Activated CD8-positive, alpha-beta T cell treated with anti-CD3 and anti-CD28 coated beads for 36 hours (primary cell): ENCODE measurements around the gene PTPN2. TPM values are rescaled to one million over a fixed set of nuclear protein-coding genes. Genes with fewer than 3 reads are reported as not detected.

Experiments
- ATAC-seq: fragments of 200-7000 bp; cut with Tn5 transposase; one replicate; pipeline ENCODE4 v1.10.0; 2021; ENCODE audit warnings: mild to moderate bottlenecking, moderate library complexity
- CTCF ChIA-PET: fragments of 350-600 bp; sonication (Branson Sonifier 250); formaldehyde crosslinking; loops from one replicate; lab custom pipeline; 2021; ENCODE audit warnings: antibody characterized with exemption; lab: Charles Lee
- POLR2A ChIA-PET: fragments of 350-600 bp; sonication (Branson Sonifier 250); formaldehyde crosslinking; loops from one replicate; lab custom pipeline; 2021; ENCODE audit warnings: antibody characterized with exemption; lab: Charles Lee
- DNase-seq: peaks from one replicate; pipeline ENCODE4 v3.0.0-alpha.2; 2020
- H3K27ac Mint-ChIP-seq: one replicate; pipeline ENCODE4 v1.8.0; 2021; ENCODE audit warnings: mild to moderate bottlenecking, mixed read lengths
- H3K27me3 Mint-ChIP-seq: one replicate; pipeline ENCODE4 v1.8.0; 2021; ENCODE audit warnings: mixed read lengths
- H3K36me3 Mint-ChIP-seq: one replicate; pipeline ENCODE4 v1.8.0; 2021; ENCODE audit warnings: low read depth, mixed read lengths
- H3K4me1 Mint-ChIP-seq: one replicate; pipeline ENCODE4 v1.8.0; 2021; ENCODE audit warnings: low read depth, mixed read lengths
- H3K4me3 Mint-ChIP-seq: one replicate; pipeline ENCODE4 v1.8.0; 2021; ENCODE audit warnings: mild to moderate bottlenecking, moderate library complexity, mixed read lengths
- H3K9me3 Mint-ChIP-seq: one replicate; pipeline ENCODE4 v1.8.0; 2021; ENCODE audit warnings: mixed read lengths
- intact Hi-C: fragments of 100-400 bp; cut with micrococcal nuclease; formaldehyde crosslinking; loops from one replicate; pipeline ENCODE4 v1.10.0; 2022
- total RNA-seq, 2 experiments: library from RNA; stranded (reverse); gene quantifications; one replicate each; pipeline ENCODE4 v1.2.3, GENCODE V29; 2021
- TF ChIP-seq, protein P1 (sequence below): fragments of 200-600 bp; IDR thresholded peaks from one replicate; pipeline ENCODE4 v1.8.0; 2022; ENCODE audit warnings: antibody characterized with exemption, mild to moderate bottlenecking

Gene PTPN2
- total RNA-seq, 2 experiments from 2014 or later: 50.8 to 55.8 TPM

GRCh38 chr18:12921178-12921577 lies 37.1 kb upstream of the PTPN2 start:
- Mint-ChIP-seq H3K36me3 (no peaks in the 10 kb centered on the region), H3K9me3 (no peaks in the 10 kb centered on the region), H3K27ac (peak overlapping the region; percentile 32), H3K4me3 (peak overlapping the region; percentile 20), H3K4me1 (peaks cover 12% of the 10 kb centered on the region), H3K27me3 (no peaks in the 10 kb centered on the region)
- peak; percentile 99 for ATAC-seq
- TF ChIP-seq, protein P1, sequence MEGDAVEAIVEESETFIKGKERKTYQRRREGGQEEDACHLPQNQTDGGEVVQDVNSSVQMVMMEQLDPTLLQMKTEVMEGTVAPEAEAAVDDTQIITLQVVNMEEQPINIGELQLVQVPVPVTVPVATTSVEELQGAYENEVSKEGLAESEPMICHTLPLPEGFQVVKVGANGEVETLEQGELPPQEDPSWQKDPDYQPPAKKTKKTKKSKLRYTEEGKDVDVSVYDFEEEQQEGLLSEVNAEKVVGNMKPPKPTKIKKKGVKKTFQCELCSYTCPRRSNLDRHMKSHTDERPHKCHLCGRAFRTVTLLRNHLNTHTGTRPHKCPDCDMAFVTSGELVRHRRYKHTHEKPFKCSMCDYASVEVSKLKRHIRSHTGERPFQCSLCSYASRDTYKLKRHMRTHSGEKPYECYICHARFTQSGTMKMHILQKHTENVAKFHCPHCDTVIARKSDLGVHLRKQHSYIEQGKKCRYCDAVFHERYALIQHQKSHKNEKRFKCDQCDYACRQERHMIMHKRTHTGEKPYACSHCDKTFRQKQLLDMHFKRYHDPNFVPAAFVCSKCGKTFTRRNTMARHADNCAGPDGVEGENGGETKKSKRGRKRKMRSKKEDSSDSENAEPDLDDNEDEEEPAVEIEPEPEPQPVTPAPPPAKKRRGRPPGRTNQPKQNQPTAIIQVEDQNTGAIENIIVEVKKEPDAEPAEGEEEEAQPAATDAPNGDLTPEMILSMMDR: no peak
- peak; percentile 70 for DNase-seq
- ChIA-PET CTCF (interaction anchor here (0.8 to 2.4 kb wide), 9 partner anchors 11 to 177 kb away, joined by 3 to 8 read pairs (median 4); no protein-coding TSS in a partner anchor), POLR2A (interaction anchor here (0.7 to 3.0 kb wide), 3 partner anchors 10 to 333 kb away, joined by 4 to 12 read pairs (median 10); partner anchors contain the start of gene PTPN2)
- intact Hi-C loops: no loop called here

- Mint-ChIP-seq H3K27ac (no peak overlapping the region), H3K4me3 (no peak overlapping the region)
- intact Hi-C loops: no loop called here
These were observed 28.1 kb upstream of the PTPN2 start for GRCh38 chr18:12911929-12912703.

DNA sequence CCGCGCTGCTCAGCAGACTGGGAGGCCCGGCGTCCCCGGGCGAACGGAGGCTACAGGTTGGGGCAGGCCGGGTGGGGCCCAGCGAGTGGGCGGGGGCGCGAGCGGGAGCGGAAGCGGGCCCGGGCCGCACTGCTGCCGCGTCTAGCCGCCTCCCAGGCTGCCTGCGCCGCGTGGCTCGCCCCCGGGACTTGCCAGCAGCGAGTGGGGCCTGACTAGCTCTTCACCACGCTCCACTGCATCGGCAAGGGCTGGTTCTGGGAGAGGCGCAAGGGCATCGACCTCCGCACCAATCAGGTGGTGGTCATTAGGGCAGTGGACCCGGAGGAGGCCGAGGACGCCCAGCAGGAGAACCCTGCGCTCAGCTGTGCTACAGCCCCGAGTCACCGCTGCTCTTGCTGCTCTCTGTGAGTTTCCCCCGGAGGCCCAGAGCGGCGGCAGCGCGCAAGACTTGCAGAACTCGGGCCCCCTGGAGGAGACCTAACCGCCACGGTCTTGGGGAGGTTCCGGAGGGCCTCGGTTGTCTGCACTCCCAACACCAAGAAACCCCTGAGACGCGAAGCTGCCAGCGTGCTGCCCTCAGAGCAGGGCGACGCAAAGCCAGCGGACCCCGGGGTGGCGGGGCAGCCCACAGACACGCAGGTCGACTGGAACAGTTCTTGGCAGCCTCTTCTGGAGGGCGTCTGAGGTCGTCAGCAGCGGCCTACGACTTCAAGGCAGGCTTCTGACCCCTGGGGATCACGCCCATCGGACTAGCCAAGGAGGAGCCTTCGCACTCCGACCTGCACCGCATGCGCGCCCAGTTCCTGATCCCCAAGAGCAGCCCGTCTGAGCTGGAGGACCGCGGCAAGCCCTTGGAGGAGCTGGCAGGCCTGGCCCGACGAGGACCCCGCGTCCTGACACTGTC lies 27.2 kb upstream of the PTPN2 start:
- peaks cover 14% of the 10 kb centered on the region for H3K36me3 Mint-ChIP-seq
- ATAC-seq (peak; percentile 94), DNase-seq (peak; percentile 78)
- ChIA-PET CTCF (interaction anchor here (0.8 to 2.4 kb wide), 5 partner anchors 10 to 192 kb away, joined by 3 to 13 read pairs (median 3); no protein-coding TSS in a partner anchor), POLR2A (interaction anchor here (0.7 to 1.9 kb wide), 2 partner anchors 10 to 26 kb away, joined by 3 to 12 read pairs; no protein-coding TSS in a partner anchor)
- no peaks in the 10 kb centered on the region for H3K27me3 Mint-ChIP-seq
- TF ChIP-seq, protein P1: no peak
- intact Hi-C loops: no loop called here
- peak overlapping the region; percentile 32 for H3K4me3 Mint-ChIP-seq
- H3K4me1 Mint-ChIP-seq: peaks cover 8% of the 10 kb centered on the region
- H3K27ac Mint-ChIP-seq: peak overlapping the region; percentile 57
- H3K9me3 Mint-ChIP-seq: peaks cover 13% of the 10 kb centered on the region

More at GRCh38 chr18:12911929-12912703, 28.1 kb upstream of the PTPN2 start:
- no peak for DNase-seq
- TF ChIP-seq, protein P1: no peak
- ChIA-PET POLR2A (interaction anchor here (0.8 to 1.9 kb wide), 2 partner anchors 9 to 10 kb away, joined by 3 to 12 read pairs; no protein-coding TSS in a partner anchor), CTCF (interaction anchor here (1.0 to 2.4 kb wide), 3 partner anchors 22 to 193 kb away, joined by 3 to 13 read pairs (median 4); no protein-coding TSS in a partner anchor)
- H3K36me3 Mint-ChIP-seq: peaks cover 14% of the 10 kb centered on the region
- peaks cover 13% of the 10 kb centered on the region for H3K9me3 Mint-ChIP-seq
- no peaks in the 10 kb centered on the region for H3K27me3 Mint-ChIP-seq
- ATAC-seq: no peak
- H3K4me1 Mint-ChIP-seq: peaks cover 8% of the 10 kb centered on the region

DNA sequence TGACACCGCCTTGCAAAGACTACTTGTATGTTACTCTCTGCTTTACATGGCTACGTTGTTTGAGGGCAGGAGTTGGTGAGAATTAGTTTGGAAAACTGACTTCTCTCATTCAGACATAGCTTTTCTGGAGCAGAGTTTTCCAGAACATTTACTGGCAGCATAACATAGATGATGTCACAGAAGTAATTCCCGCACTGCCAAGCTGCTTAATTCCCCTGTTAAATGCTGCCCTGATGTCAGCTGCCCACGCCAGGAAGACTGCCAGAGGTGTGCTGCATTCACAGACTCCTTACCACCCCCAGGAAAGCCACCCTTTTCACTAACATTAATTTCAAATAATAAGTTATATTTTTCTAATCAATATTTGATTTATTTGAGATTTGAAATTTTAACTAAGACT lies 24.7 kb upstream of the PTPN2 start:
- ATAC-seq (no peak), DNase-seq (no peak)
- Mint-ChIP-seq H3K27ac (no peak overlapping the region), H3K9me3 (peaks cover 10% of the 10 kb centered on the region), H3K4me3 (no peak overlapping the region), H3K36me3 (peaks cover 12% of the 10 kb centered on the region), H3K4me1 (peaks cover 12% of the 10 kb centered on the region), H3K27me3 (no peaks in the 10 kb centered on the region)
- TF ChIP-seq, protein P1: no peak
- ChIA-PET POLR2A (interaction anchor here (0.5 to 0.9 kb wide), 2 partner anchors 16 to 117 kb away, joined by 3 read pairs; no protein-coding TSS in a partner anchor), CTCF (interaction anchor here (1.8 kb wide), 1 partner anchor 18 kb away, joined by 3 read pairs; no protein-coding TSS in a partner anchor)
- intact Hi-C loops: no loop called here
